Measurements from ENCODE around the gene WDFY4.
A peak's percentile ranks its signal among the peaks of the same experiment; 100 is the strongest.

WDFY4 gene

GRCh38 chr10:48685731-48686130, 1.1 kb downstream of the WDFY4 start:
- Histone ChIP-seq H3K36me3 (ENCODE audit: control insufficient read depth in 2 of 2, insufficient read depth in 2 of 2, low read length in 2 of 2) (no peaks in the 10 kb centered on the region), H3K9me3 (ENCODE audit: control insufficient read depth in 2 of 2, low read length in 2 of 2) (no peaks in the 10 kb centered on the region), H3K27ac (ENCODE audit: low read depth in 2 of 2, low read length in 2 of 2) (peak overlapping the region in 1 of 2 donors; percentile 77), H3K4me3 (ENCODE audit: low read length in 2 of 2) (peak overlapping the region in 1 of 2 donors; percentile 27), H3K4me1 (ENCODE audit: control insufficient read depth in 2 of 2, insufficient read depth in 2 of 2, low read length in 2 of 2) (peaks cover 0 to 4% of the 10 kb centered on the region in 2 donors), H3K9ac (ENCODE audit: low read depth in 1 of 2, low read length in 2 of 2) (no peak overlapping the region), H3K27me3 (ENCODE audit: control insufficient read depth in 2 of 2, insufficient read depth in 2 of 2, low read length in 2 of 2) (no peaks in the 10 kb centered on the region)

DNA sequence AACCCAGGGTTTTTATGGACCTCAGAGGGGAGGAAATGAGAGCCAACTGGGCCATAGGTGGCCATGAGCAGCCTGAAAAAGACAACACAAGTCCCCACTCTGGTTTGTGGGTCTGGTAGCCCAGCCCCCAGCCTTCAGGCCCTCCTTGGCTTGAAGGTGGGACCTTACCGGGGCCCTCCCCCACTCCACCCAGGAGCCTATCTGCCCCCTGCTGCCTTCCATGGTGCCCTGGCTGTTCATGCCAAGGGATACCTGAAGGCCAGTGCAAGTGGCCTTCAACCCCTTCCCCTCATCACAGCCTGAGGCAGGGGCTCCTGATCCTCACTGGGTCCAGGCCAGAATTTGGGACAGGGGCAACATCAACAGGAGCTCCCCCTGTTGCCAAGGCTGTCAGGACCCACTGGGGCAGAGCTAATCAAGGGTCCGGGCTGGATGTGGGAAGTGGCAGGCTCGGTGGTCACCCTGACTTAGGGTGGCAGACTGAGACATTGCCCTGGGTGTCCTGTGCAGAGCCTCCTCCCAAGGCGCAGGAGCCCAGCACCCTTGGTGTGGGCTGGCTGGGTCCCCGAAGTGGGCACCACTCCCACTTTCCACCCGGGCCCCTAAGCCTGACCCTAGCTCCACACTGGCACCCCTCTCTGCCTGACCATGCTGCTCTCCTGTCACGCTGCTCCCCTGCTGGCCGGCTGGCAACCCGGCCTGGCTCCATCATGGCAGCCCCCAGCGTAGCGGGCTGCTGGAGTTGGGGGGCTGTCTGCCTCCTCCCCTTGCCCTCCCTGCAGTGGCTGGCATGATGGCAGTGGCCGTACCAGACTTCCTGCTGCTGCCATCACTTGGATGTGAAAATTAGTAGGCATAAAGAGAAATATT, 6.4 kb downstream of the WDFY4 start:
- Histone ChIP-seq H3K27me3 (ENCODE audit: control insufficient read depth in 2 of 2, insufficient read depth in 2 of 2, low read length in 2 of 2) (no peaks in the 10 kb centered on the region), H3K36me3 (ENCODE audit: control insufficient read depth in 2 of 2, insufficient read depth in 2 of 2, low read length in 2 of 2) (no peaks in the 10 kb centered on the region), H3K27ac (ENCODE audit: low read depth in 2 of 2, low read length in 2 of 2) (no peak overlapping the region)

DNA sequence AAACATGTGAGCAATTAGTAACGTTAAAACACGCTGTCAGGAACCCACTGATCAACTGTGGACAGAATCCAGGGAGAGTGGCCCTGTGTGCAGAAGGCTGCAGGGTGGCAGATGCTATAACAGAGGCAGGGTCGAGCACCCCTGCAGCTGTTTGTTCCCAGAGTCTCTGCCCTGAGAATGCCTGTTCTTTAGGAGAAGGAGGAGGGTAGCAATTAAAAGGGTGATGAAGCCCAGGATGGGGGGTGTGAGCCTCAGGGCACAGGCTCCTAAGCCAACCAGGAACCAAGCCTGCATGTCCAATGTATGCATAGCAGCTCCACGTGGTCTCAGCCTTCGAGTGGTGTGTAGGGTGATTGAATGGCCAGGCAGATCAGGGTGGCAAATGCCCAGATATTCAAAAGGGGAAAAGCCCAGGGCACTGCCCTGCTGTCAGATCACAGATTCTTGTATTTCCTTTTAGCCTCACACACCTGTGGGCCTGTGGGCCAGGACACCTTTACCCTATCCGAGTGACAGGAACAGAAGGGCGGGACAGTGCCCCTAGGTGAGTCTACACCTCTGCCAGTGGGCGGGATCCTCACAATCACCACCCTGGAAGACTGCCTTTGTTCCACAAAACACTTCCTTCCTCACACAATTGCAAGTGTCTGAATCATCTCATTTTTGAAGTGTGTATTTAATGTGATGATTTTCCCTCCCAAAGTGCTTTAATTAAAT, 7.3 kb downstream of the WDFY4 start:
- H3K9ac ChIP-seq (ENCODE audit: low read depth in 1 of 2, low read length in 2 of 2), result no peak overlapping the region
- H3K4me1 ChIP-seq (ENCODE audit: control insufficient read depth in 2 of 2, insufficient read depth in 2 of 2, low read length in 2 of 2), result peaks cover 0 to 5% of the 10 kb centered on the region in 2 donors
- no peaks in the 10 kb centered on the region for H3K27me3 ChIP-seq (ENCODE audit: control insufficient read depth in 2 of 2, insufficient read depth in 2 of 2, low read length in 2 of 2)
- H3K36me3 ChIP-seq (ENCODE audit: control insufficient read depth in 2 of 2, insufficient read depth in 2 of 2, low read length in 2 of 2), result no peaks in the 10 kb centered on the region
- no peak overlapping the region for H3K4me3 ChIP-seq (ENCODE audit: low read length in 2 of 2)
- no peak overlapping the region for H3K27ac ChIP-seq (ENCODE audit: low read depth in 2 of 2, low read length in 2 of 2)
- no peaks in the 10 kb centered on the region for H3K9me3 ChIP-seq (ENCODE audit: control insufficient read depth in 2 of 2, low read length in 2 of 2)

More for the DNA sequence above, 6.4 kb downstream of the WDFY4 start:
- no peaks in the 10 kb centered on the region for H3K9me3 ChIP-seq (ENCODE audit: control insufficient read depth in 2 of 2, low read length in 2 of 2)
- no peak overlapping the region for H3K4me3 ChIP-seq (ENCODE audit: low read length in 2 of 2)
- H3K9ac ChIP-seq (ENCODE audit: low read depth in 1 of 2, low read length in 2 of 2), result no peak overlapping the region
- H3K4me1 ChIP-seq (ENCODE audit: control insufficient read depth in 2 of 2, insufficient read depth in 2 of 2, low read length in 2 of 2), result peaks cover 0 to 5% of the 10 kb centered on the region in 2 donors

- Histone ChIP-seq H3K9me3 (ENCODE audit: control insufficient read depth in 2 of 2, low read length in 2 of 2) (no peaks in the 10 kb centered on the region), H3K27me3 (ENCODE audit: control insufficient read depth in 2 of 2, insufficient read depth in 2 of 2, low read length in 2 of 2) (no peaks in the 10 kb centered on the region), H3K9ac (ENCODE audit: low read depth in 1 of 2, low read length in 2 of 2) (no peak overlapping the region), H3K4me1 (ENCODE audit: control insufficient read depth in 2 of 2, insufficient read depth in 2 of 2, low read length in 2 of 2) (peaks cover 0 to 5% of the 10 kb centered on the region in 2 donors), H3K36me3 (ENCODE audit: control insufficient read depth in 2 of 2, insufficient read depth in 2 of 2, low read length in 2 of 2) (no peaks in the 10 kb centered on the region), H3K4me3 (ENCODE audit: low read length in 2 of 2) (no peak overlapping the region), H3K27ac (ENCODE audit: low read depth in 2 of 2, low read length in 2 of 2) (no peak overlapping the region)
These were observed 8.1 kb downstream of the WDFY4 start for GRCh38 chr10:48692748-48693147.

GRCh38 chr10:48693206-48693605, 8.5 kb downstream of the WDFY4 start:
- Histone ChIP-seq H3K9me3 (ENCODE audit: control insufficient read depth in 2 of 2, low read length in 2 of 2) (no peaks in the 10 kb centered on the region), H3K4me3 (ENCODE audit: low read length in 2 of 2) (no peak overlapping the region), H3K27ac (ENCODE audit: low read depth in 2 of 2, low read length in 2 of 2) (no peak overlapping the region), H3K36me3 (ENCODE audit: control insufficient read depth in 2 of 2, insufficient read depth in 2 of 2, low read length in 2 of 2) (no peaks in the 10 kb centered on the region), H3K9ac (ENCODE audit: low read depth in 1 of 2, low read length in 2 of 2) (no peak overlapping the region), H3K4me1 (ENCODE audit: control insufficient read depth in 2 of 2, insufficient read depth in 2 of 2, low read length in 2 of 2) (peaks cover 0 to 5% of the 10 kb centered on the region in 2 donors), H3K27me3 (ENCODE audit: control insufficient read depth in 2 of 2, insufficient read depth in 2 of 2, low read length in 2 of 2) (no peaks in the 10 kb centered on the region)

- Histone ChIP-seq H3K36me3 (ENCODE audit: control insufficient read depth in 2 of 2, insufficient read depth in 2 of 2, low read length in 2 of 2) (no peaks in the 10 kb centered on the region), H3K27ac (ENCODE audit: low read depth in 2 of 2, low read length in 2 of 2) (no peak overlapping the region), H3K4me3 (ENCODE audit: low read length in 2 of 2) (no peak overlapping the region), H3K9ac (ENCODE audit: low read depth in 1 of 2, low read length in 2 of 2) (no peak overlapping the region), H3K4me1 (ENCODE audit: control insufficient read depth in 2 of 2, insufficient read depth in 2 of 2, low read length in 2 of 2) (peaks cover 0 to 5% of the 10 kb centered on the region in 2 donors), H3K27me3 (ENCODE audit: control insufficient read depth in 2 of 2, insufficient read depth in 2 of 2, low read length in 2 of 2) (no peaks in the 10 kb centered on the region), H3K9me3 (ENCODE audit: control insufficient read depth in 2 of 2, low read length in 2 of 2) (no peaks in the 10 kb centered on the region)
These were observed 9.8 kb downstream of the WDFY4 start for GRCh38 chr10:48694371-48695030.

- peaks cover 1 to 5% of the 10 kb centered on the region in 2 donors for H3K4me1 ChIP-seq (ENCODE audit: control insufficient read depth in 2 of 2, insufficient read depth in 2 of 2, low read length in 2 of 2)
- no peaks in the 10 kb centered on the region for H3K9me3 ChIP-seq (ENCODE audit: control insufficient read depth in 2 of 2, low read length in 2 of 2)
These were observed 11.2 kb downstream of the WDFY4 start for GRCh38 chr10:48695636-48696534.

DNA sequence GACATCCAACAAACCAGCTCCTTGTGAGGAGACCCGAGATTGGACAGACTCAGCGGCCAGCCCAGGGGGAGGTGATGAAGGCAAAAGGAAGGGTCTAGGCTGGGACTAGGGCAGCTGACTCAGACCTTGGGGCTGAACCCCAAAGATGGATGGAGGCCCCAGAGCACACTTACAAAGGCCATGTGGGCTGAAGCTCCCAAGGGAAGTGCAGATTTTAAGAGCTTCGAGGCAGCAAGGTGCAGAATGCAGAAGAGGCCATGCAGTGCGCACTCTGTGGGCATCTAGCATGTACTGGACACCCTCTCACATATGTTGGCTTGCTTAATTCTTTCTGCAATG, 11.8 kb downstream of the WDFY4 start:
- H3K27ac ChIP-seq (ENCODE audit: low read depth in 2 of 2, low read length in 2 of 2), result no peak overlapping the region
- H3K9ac ChIP-seq (ENCODE audit: low read depth in 1 of 2, low read length in 2 of 2), result no peak overlapping the region
- no peaks in the 10 kb centered on the region for H3K9me3 ChIP-seq (ENCODE audit: control insufficient read depth in 2 of 2, low read length in 2 of 2)
- no peak overlapping the region for H3K4me3 ChIP-seq (ENCODE audit: low read length in 2 of 2)
- peaks cover 4 to 8% of the 10 kb centered on the region in 2 donors for H3K4me1 ChIP-seq (ENCODE audit: control insufficient read depth in 2 of 2, insufficient read depth in 2 of 2, low read length in 2 of 2)
- H3K36me3 ChIP-seq (ENCODE audit: control insufficient read depth in 2 of 2, insufficient read depth in 2 of 2, low read length in 2 of 2), result no peaks in the 10 kb centered on the region
- H3K27me3 ChIP-seq (ENCODE audit: control insufficient read depth in 2 of 2, insufficient read depth in 2 of 2, low read length in 2 of 2), result no peaks in the 10 kb centered on the region

More at GRCh38 chr10:48695636-48696534, 11.2 kb downstream of the WDFY4 start:
- Histone ChIP-seq H3K27me3 (ENCODE audit: control insufficient read depth in 2 of 2, insufficient read depth in 2 of 2, low read length in 2 of 2) (no peaks in the 10 kb centered on the region), H3K9ac (ENCODE audit: low read depth in 1 of 2, low read length in 2 of 2) (no peak overlapping the region), H3K4me3 (ENCODE audit: low read length in 2 of 2) (no peak overlapping the region), H3K36me3 (ENCODE audit: control insufficient read depth in 2 of 2, insufficient read depth in 2 of 2, low read length in 2 of 2) (no peaks in the 10 kb centered on the region), H3K27ac (ENCODE audit: low read depth in 2 of 2, low read length in 2 of 2) (no peak overlapping the region)

- H3K36me3 ChIP-seq (ENCODE audit: control insufficient read depth in 2 of 2, insufficient read depth in 2 of 2, low read length in 2 of 2), result no peaks in the 10 kb centered on the region
- no peak overlapping the region for H3K27ac ChIP-seq (ENCODE audit: low read depth in 2 of 2, low read length in 2 of 2)
- H3K27me3 ChIP-seq (ENCODE audit: control insufficient read depth in 2 of 2, insufficient read depth in 2 of 2, low read length in 2 of 2), result no peaks in the 10 kb centered on the region
- H3K9ac ChIP-seq (ENCODE audit: low read depth in 1 of 2, low read length in 2 of 2), result no peak overlapping the region
- H3K4me3 ChIP-seq (ENCODE audit: low read length in 2 of 2), result no peak overlapping the region
- H3K9me3 ChIP-seq (ENCODE audit: control insufficient read depth in 2 of 2, low read length in 2 of 2), result no peaks in the 10 kb centered on the region
- peaks cover 5% of the 10 kb centered on the region in 2 donors for H3K4me1 ChIP-seq (ENCODE audit: control insufficient read depth in 2 of 2, insufficient read depth in 2 of 2, low read length in 2 of 2)
These were observed 12.4 kb downstream of the WDFY4 start for GRCh38 chr10:48697091-48697490.
